NCI-H1048 (cell line): Measurements from ENCODE around the gene DVL1.
"Not testable (repeated sequence)": the region's sequence is repeated elsewhere in the genome, so short reads cannot be mapped to it uniquely, and the experiment has no call there.

Experiments used
- DNase-seq: peaks from one replicate; lab custom pipeline; 2025; lab: John Stamatoyannopoulos, UW

DVL1 gene

GRCh38 chr1:1373051-1373814 lies 24.0 kb upstream of the DVL1 start:
- DNase-seq = no peak

- no peak for DNase-seq
These were observed 22.8 kb upstream of the DVL1 start for GRCh38 chr1:1371746-1372711.

- no peak for DNase-seq
These were observed 22.1 kb upstream of the DVL1 start for GRCh38 chr1:1371364-1371745.

- DNase-seq = no peak
These were observed 21.6 kb upstream of the DVL1 start for GRCh38 chr1:1370771-1371300.

GRCh38 chr1:1370094-1370493 lies 20.9 kb upstream of the DVL1 start:
- DNase-seq = not testable (repeated sequence)

- DNase-seq = no peak
These were observed 18.1 kb upstream of the DVL1 start for GRCh38 chr1:1367315-1367714.

DNA sequence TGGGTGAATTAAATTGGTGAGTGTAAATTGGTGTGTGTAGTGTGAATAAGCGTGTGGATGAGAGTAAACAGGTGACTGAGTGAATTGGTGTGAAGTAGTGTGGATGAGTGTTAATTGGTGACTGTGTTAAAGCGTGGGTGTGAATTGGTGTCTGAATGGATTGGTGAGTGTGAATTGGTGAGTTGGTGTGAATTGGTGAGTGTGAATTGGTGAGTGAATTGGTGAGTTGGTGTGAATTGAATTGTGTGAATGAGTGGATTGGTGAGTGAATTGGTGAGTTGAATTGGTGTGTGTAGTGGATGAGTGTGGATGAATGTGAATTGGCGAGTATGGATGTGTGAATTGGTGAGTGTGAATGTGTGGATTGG lies 17.5 kb upstream of the DVL1 start:
- DNase-seq = no peak

DNA sequence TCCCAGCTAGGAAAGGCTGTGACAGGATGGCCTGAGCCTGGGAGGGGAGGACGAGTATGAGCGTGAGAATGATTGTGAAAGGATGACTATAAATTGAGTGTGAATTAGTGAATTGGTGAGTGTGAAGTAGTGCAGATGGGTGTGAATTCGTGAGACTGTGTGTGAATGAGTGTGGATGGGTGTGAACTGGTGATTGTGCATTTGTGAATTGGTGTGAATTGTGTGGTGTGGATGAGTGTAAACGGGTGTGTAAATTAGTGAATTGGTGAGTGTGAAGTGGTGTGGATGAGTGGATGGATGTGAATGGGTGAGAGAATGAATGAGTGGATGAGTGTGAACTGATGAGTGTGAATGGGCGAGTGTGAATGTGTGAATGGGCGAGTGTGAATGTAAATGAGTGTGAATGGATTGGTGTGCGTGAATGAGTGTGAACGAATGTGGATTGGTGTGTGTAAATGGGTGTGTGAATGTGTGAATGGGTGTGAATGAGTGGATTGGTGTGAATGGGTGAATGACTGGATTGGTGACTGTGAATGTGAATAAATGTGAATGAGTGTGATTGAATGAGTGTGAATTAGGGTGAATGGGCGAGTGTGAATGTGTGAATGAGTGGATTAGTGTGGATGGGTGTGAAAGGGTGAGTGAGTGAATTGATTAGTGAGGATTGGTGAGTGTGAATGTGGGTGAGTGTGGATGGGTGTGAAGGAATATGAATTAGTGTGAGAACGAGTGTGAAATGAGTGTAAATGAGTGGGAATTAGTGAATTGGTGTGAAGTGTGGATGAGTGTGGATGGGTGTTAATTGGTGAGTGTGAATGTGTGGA lies 16.9 kb upstream of the DVL1 start:
- DNase-seq = no peak

DNA sequence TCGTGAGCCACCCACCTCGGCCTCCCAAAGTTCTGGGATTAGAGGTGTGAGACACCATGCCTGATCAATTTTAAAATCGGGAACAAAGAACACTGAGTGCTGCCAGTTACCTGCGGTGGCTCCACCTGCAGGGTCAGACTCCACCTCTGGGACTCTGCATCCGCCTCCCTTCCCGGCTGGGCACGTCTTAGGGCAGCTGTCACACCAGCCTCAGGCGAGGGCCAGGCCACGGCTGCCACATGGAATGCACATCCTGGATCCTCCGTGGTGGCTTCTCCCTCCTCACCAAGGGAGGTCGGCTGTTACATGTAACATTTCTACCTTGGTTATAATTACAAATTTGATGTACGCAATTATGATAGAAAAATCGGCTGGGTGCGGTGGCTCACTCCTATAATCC lies 15.0 kb upstream of the DVL1 start:
- DNase-seq = no peak

DNA sequence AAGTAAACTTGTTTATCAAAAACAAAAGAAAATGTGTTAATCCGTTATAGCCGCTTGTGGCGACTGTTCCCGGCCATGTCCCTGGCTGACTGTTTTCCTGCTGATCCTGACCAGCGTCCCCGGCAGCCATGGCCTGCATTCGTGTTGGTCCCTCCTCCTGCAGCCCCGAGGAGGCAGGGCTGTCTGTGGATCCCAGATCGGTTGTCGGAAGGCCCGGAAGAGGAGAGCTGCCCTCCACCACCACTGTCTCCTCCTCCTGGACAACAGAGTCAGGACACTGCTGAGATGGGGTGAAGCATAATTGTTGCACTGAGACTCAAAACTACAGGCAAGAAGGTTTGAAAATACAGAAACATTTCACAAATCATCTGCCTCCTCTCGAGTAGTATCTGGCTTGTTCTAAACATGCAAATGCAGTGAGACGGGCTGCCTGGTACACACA lies 12.8 kb upstream of the DVL1 start:
- no peak for DNase-seq

DNA sequence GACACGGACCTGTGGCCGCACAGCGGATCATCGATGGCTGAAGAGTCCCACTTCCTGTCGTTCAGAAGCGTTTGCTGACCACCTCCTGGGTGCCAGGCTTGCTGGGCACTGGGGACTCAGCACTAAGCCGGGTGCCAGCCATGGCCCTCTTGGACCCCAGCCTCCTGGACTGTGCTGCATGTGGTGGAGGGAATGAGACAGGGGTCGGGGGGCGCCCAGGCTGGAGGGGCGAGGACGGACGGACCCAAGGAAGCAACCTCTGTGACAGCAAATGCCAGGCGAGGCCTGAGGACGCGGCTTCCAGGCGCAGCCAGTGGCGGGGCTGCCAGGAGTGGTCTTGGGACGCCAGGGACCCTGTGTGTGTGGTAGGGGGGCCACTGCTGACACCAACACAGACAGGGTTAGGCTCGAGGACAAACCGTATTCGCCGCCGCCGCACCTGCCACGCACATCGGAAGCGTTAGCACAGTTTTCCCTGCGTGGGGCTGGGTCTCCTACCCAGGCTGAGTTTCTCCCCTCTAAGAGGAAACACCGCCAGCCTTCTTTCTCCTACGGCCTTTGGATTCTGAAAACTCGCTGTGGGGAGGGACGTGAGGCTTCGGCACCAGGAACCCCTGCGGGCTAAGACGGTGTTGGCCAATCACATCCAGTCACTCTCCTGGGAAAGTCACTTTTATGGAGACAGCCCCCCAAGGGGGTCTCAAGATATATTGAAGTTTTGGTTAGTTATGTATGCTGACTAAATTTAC lies 12.2 kb upstream of the DVL1 start:
- DNase-seq = no peak

GRCh38 chr1:1360506-1361169 lies 11.4 kb upstream of the DVL1 start:
- no peak for DNase-seq

- no peak for DNase-seq
These were observed 10.6 kb upstream of the DVL1 start for GRCh38 chr1:1359664-1360468.

DNA sequence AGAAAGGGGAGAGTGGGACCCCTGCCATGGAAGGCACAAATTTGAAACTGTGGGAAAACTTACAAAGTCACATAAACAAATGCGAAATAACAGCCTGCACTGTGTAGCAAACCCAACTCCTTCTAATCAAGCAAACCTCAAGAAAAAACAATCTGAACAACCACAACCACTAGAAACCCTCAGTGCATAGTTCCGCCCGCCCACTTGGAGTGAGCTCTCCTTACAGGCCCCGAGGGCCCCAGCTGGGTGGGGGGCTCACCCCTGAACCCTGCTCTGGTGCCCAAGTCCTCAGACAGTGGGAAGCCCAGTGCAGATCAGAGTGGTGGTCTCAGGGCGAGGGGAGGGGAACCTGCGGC lies 10.1 kb upstream of the DVL1 start:
- DNase-seq = no peak

GRCh38 chr1:1358433-1359271 lies 9.4 kb upstream of the DVL1 start, which contains the start of gene MXRA8:
MXRA8 (minus strand) TSS chr1:1358555; CDS start chr1:1358504, 51 bp downstream.
- DNase-seq = no peak

DNA sequence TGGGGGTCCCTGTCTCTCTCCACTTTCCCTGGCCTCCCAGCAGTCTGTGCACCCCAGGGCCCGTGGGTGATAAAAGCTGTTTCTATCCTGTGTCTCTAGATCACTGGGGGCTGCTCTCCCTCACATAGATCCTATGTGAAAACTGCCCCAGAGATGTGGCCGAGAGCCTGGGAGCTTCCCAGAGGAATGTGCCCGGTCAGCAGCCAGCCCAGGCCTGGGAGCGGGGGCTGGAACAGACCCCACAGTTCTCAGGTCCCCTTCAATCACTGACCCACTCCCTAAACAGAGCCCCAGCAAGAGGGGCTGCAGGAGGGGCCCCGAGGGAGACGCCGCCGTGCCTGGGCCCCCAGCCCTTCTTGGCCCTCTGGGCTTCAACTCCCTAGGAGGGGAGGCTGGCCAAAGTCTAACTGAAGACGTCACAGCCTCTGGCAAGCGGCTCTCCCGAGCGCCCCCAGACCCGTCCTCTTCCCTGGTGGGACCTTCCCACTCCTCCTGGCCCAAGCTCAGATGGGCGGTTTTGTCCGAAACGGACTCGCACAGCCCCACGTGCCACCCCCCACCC lies 8.7 kb upstream of the DVL1 start:
- DNase-seq = no peak

GRCh38 chr1:1356796-1357401 lies 7.7 kb upstream of the DVL1 start:
- DNase-seq = no peak

DNA sequence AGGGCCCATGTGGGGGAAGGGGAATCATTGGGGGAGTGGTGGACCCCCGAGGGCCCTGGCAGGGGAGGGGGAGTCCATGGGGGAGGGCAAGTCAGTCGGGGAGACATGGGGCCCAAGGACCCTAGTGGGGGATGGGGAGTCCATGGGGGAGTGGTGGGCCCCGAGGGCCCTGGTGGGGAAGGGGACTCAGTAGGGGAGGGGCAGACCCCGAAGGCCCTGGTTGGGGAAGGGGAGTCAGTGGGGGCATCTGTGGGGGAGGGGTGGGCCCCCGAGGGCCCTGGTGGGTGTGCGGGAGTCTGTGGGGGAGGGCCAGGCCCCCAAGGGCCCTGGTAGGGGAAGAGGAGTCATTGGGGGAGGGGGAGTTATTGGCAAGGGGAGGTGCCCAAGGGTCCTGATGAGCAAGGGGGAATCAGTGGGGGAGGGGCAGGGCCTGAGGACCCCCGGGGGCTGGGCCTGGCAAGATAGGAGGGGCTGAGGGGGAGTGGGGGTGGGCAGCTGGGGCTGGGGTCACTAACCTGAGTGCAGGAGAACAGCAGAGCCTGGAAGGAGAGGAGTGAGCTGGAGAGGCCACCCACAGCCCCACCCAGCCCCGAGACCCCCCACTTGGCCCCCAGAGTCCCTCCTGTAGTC lies 7.1 kb upstream of the DVL1 start:
- DNase-seq = no peak
